HepG2 (cell line): ENCODE data around the gene PPOX. TPM values are rescaled to one million over a fixed set of nuclear protein-coding genes. Genes with fewer than 3 reads are reported as not detected.
A peak's percentile ranks its signal among the peaks of the same experiment; 100 is the strongest.

Experiments
- CHCHD3 ChIP-seq: sonication (generic); formaldehyde crosslinking; IDR thresholded peaks from 2 replicates; pipeline ENCODE4 v1.8.0; 2022; ENCODE audit warnings: mild to moderate bottlenecking, missing genetic modification reagents, moderate library complexity
- GPN1 ChIP-seq: sonication (generic); formaldehyde crosslinking; IDR thresholded peaks from 2 replicates; pipeline ENCODE4 v1.5.1; 2020; ENCODE audit warnings: missing genetic modification reagents, borderline replicate concordance
- GTF2F1 ChIP-seq: fragments of 150-350 bp; IDR thresholded peaks from 2 replicates; pipeline ENCODE4 v1.6.1; 2014; ENCODE audit warnings: low read length
- IRF9 ChIP-seq: sonication (generic); formaldehyde crosslinking; IDR thresholded peaks from 2 replicates; pipeline ENCODE4 v1.8.0; 2022; ENCODE audit warnings: missing genetic modification reagents, mild to moderate bottlenecking, borderline replicate concordance
- KDM2A ChIP-seq: sonication (generic); formaldehyde crosslinking; IDR thresholded peaks from 2 replicates; pipeline ENCODE4 v1.4.0; 2020; ENCODE audit warnings: low read depth, missing genetic modification reagents, borderline replicate concordance
- MAFF ChIP-seq: IDR thresholded peaks from 2 replicates; pipeline ENCODE4 v1.6.1; 2011; ENCODE audit warnings: low read depth, low read length, improper control_type of control experiment
- MATR3 ChIP-seq: sonication (generic); formaldehyde crosslinking; IDR thresholded peaks from 2 replicates; pipeline ENCODE4 v1.4.0; 2020; ENCODE audit warnings: missing genetic modification reagents
- NFE2L1 ChIP-seq: sonication (generic); formaldehyde crosslinking; IDR thresholded peaks from 2 replicates; pipeline ENCODE4 v1.4.0; 2020; ENCODE audit warnings: missing genetic modification reagents, mild to moderate bottlenecking, borderline replicate concordance
- RFX5 ChIP-seq: IDR thresholded peaks from 2 replicates; pipeline ENCODE4 v1.6.1; 2011; ENCODE audit warnings: low read depth, low read length, improper control_type of control experiment
- SP140L ChIP-seq: sonication (generic); formaldehyde crosslinking; IDR thresholded peaks from 2 replicates; pipeline ENCODE4 v1.4.0; 2020; ENCODE audit warnings: missing genetic modification reagents, borderline replicate concordance
- STAT5B ChIP-seq: sonication (generic); formaldehyde crosslinking; IDR thresholded peaks from 2 replicates; pipeline ENCODE4 v1.4.0; 2020; ENCODE audit warnings: missing genetic modification reagents
- TARDBP ChIP-seq: sonication (generic); formaldehyde crosslinking; IDR thresholded peaks from 2 replicates; pipeline ENCODE4 v1.8.0; 2022; ENCODE audit warnings: mild to moderate bottlenecking, missing genetic modification reagents
- TEAD2 ChIP-seq: sonication (generic); formaldehyde crosslinking; IDR thresholded peaks from 2 replicates; pipeline ENCODE4 v1.9.0; 2021; ENCODE audit warnings: missing genetic modification reagents
- TERF1 ChIP-seq: sonication (generic); formaldehyde crosslinking; IDR thresholded peaks from 2 replicates; pipeline ENCODE4 v1.8.0; 2022; ENCODE audit warnings: mild to moderate bottlenecking, missing genetic modification reagents, moderate library complexity
- TFDP1 ChIP-seq: IDR thresholded peaks from 2 replicates; pipeline ENCODE4 v1.6.1; 2016; ENCODE audit warnings: missing compliant biosample characterization, missing genetic modification reagents, borderline replicate concordance
- TRAFD1 ChIP-seq: sonication (generic); formaldehyde crosslinking; IDR thresholded peaks from 2 replicates; pipeline ENCODE4 v1.5.1; 2020; ENCODE audit warnings: missing genetic modification reagents, mild to moderate bottlenecking, borderline replicate concordance
- ZFAT ChIP-seq: sonication (generic); formaldehyde crosslinking; conservative IDR thresholded peaks from 2 replicates; pipeline ENCODE4 v1.8.1; 2023; ENCODE audit warnings: missing genetic modification reagents, inconsistent platforms
- ZNF101 ChIP-seq: sonication (generic); formaldehyde crosslinking; IDR thresholded peaks from 2 replicates; pipeline ENCODE4 v1.4.0; 2020; ENCODE audit warnings: mild to moderate bottlenecking, low read depth, missing genetic modification reagents, borderline replicate concordance
- ZNF263 ChIP-seq: sonication (generic); formaldehyde crosslinking; IDR thresholded peaks from 2 replicates; pipeline ENCODE4 v1.4.0; 2020; ENCODE audit warnings: missing genetic modification reagents
- ZNF337 ChIP-seq: sonication (generic); formaldehyde crosslinking; IDR thresholded peaks from 2 replicates; pipeline ENCODE4 v1.5.1; 2020; ENCODE audit warnings: missing genetic modification reagents, low read depth, mild to moderate bottlenecking, borderline replicate concordance
- ZNF33B ChIP-seq: sonication (generic); formaldehyde crosslinking; IDR thresholded peaks from 2 replicates; pipeline ENCODE4 v1.5.1; 2020; ENCODE audit warnings: mild to moderate bottlenecking, missing genetic modification reagents
- ZNF354B ChIP-seq: sonication (generic); formaldehyde crosslinking; IDR thresholded peaks from 2 replicates; pipeline ENCODE4 v1.8.0; 2022; ENCODE audit warnings: mild to moderate bottlenecking, missing genetic modification reagents
- ZNF577 ChIP-seq: sonication (generic); formaldehyde crosslinking; IDR thresholded peaks from 2 replicates; pipeline ENCODE4 v1.4.0; 2020; ENCODE audit warnings: mild to moderate bottlenecking, low read depth, missing genetic modification reagents, borderline replicate concordance
- ZNF784 ChIP-seq: sonication (generic); formaldehyde crosslinking; IDR thresholded peaks from 2 replicates; pipeline ENCODE4 v1.5.1; 2020; ENCODE audit warnings: missing genetic modification reagents, mild to moderate bottlenecking, borderline replicate concordance
- polyA plus RNA-seq, 8 experiments: library from polyadenylated mRNA; depleted of rRNA in 3 of 8; stranded (reverse) in 7 of 8; unstranded in 1 of 8; fragments of >200 nt; fragmentation: Illumina TruSeq in 4 of 8; extraction: Trizol in 4 of 8; gene quantifications; 2 replicates each; pipeline versions ENCODE4 v1.2.1 to v1.2.3, GENCODE V29; 2011 to 2016; ENCODE audit warnings: low read depth in 4 of 8, missing spikeins in 1 of 8, mixed read lengths in 1 of 8; ENCODE audit not compliant: insufficient read depth in 1 of 8
- total RNA-seq, 5 experiments: library from RNA; depleted of rRNA; stranded (reverse); fragments of >200 nt; fragmentation: Illumina TruSeq; extraction: Trizol; gene quantifications; 2 replicates each; pipeline ENCODE4 v1.2.3, GENCODE V29; 2016; ENCODE audit warnings: low read depth in 1 of 5

The PPOX gene
- total and polyA plus RNA-seq, 2 of the 13 experiments (the other 11 are each of a cell fraction or from before 2014, with no cell fraction given) = 15.5 to 27.7 TPM

- no peak for TF ChIP-seq ZNF337 (CRISPR knock-in tag)
- TF ChIP-seq ZNF784 = no peak
- peak; percentile 91; the same call in 1 of the 2 replicates for TF ChIP-seq TFDP1 (CRISPR knock-in tag)
- no peak for TF ChIP-seq SP140L (CRISPR knock-in tag)
- TF ChIP-seq GTF2F1 = no peak
- no peak for TF ChIP-seq GPN1 (CRISPR knock-in tag)
- TF ChIP-seq TERF1 = no peak
- TF ChIP-seq TEAD2 = no peak
- TF ChIP-seq ZNF577 = no peak
- no peak for TF ChIP-seq CHCHD3 (CRISPR knock-in tag)
- TF ChIP-seq ZNF101 (CRISPR knock-in tag) = no peak
- 0 out of 2 replicates have a peak, but pooled peaks have one; percentile 27 for TF ChIP-seq ZNF33B
- no peak for TF ChIP-seq MAFF
- 0 out of 2 replicates have a peak, but pooled peaks have one; percentile 26 for TF ChIP-seq STAT5B (CRISPR knock-in tag)
- TF ChIP-seq ZFAT (CRISPR knock-in tag) = no peak
- TF ChIP-seq KDM2A = peak; percentile 92
- no peak for TF ChIP-seq ZNF263 (CRISPR knock-in tag)
- TF ChIP-seq ZNF354B (CRISPR knock-in tag) = no peak
- no peak for TF ChIP-seq TRAFD1 (CRISPR knock-in tag)
- no peak; the same call in 1 of the 2 replicates for TF ChIP-seq RFX5
- TF ChIP-seq NFE2L1 (CRISPR knock-in tag) = no peak
- TF ChIP-seq MATR3 = no peak
- no peak; the same call in 1 of the 2 replicates for TF ChIP-seq TARDBP (CRISPR knock-in tag)
- no peak for TF ChIP-seq IRF9 (CRISPR knock-in tag)
These were observed at the start of gene PPOX (continued) for GRCh38 chr1:161165742-161166668.
